ENCODE data around the gene SOD1.

The SOD1 gene

DNA sequence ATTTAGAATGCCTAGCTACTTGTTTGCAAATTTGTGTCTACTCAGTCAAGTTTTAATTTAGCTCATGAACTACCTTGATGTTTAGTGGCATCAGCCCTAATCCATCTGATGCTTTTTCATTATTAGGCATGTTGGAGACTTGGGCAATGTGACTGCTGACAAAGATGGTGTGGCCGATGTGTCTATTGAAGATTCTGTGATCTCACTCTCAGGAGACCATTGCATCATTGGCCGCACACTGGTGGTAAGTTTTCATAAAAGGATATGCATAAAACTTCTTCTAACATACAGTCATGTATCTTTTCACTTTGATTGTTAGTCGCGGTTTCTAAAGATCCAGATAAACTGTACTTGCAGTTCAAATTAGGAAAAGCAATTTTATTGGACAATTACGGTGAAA, 7.6 kb downstream of the SOD1 start:
- DNase-seq (ENCODE audit: extremely low read depth, low read depth), result no peak
- TF ChIP-seq, protein P1, sequence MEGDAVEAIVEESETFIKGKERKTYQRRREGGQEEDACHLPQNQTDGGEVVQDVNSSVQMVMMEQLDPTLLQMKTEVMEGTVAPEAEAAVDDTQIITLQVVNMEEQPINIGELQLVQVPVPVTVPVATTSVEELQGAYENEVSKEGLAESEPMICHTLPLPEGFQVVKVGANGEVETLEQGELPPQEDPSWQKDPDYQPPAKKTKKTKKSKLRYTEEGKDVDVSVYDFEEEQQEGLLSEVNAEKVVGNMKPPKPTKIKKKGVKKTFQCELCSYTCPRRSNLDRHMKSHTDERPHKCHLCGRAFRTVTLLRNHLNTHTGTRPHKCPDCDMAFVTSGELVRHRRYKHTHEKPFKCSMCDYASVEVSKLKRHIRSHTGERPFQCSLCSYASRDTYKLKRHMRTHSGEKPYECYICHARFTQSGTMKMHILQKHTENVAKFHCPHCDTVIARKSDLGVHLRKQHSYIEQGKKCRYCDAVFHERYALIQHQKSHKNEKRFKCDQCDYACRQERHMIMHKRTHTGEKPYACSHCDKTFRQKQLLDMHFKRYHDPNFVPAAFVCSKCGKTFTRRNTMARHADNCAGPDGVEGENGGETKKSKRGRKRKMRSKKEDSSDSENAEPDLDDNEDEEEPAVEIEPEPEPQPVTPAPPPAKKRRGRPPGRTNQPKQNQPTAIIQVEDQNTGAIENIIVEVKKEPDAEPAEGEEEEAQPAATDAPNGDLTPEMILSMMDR (IDR thresholded peaks at IDR 0.05; ENCODE audit: low read depth, low read length), result no peak

DNA sequence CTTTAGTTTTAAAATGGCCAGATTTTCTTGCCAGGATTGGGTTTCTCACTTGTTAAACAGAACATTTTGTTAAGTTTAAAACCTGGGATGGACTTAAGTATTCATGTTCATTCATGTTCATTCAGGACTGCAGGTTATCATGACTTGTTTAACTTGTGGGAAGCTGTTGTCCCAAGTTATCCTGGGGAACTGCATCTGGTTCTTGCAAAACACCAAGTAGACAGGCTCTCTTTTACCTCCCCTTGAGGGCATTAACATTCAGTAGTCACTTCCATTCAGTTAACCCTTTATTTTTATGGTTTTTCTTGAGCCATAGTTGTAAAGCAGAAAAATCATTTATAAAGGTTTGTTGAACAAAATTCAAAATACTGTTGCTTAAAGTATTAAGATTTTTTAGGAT, 8.1 kb downstream of the SOD1 start:
- no peak for DNase-seq (ENCODE audit: extremely low read depth, low read depth)

DNA sequence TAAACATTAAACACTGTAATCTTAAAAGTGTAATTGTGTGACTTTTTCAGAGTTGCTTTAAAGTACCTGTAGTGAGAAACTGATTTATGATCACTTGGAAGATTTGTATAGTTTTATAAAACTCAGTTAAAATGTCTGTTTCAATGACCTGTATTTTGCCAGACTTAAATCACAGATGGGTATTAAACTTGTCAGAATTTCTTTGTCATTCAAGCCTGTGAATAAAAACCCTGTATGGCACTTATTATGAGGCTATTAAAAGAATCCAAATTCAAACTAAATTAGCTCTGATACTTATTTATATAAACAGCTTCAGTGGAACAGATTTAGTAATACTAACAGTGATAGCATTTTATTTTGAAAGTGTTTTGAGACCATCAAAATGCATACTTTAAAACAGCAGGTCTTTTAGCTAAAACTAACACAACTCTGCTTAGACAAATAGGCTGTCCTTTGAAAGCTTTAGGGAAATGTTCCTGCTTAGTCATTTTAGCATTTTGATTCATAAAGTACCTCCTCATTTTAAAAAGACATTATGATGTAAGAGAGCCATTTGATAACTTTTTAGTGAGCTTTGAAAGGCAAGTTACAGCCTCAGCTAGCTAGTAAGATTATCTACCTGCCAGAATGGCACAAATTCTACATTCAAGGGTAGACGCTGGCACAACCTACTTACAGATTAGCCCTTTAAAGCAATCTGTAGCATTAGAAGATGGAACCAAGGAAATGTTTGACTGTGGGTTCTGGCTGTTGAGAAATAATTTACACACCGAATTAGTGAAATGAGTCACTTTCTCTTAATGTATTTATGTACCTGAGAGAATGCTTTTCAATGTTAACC, 9.4 kb downstream of the SOD1 start:
- DNase-seq (ENCODE audit: extremely low read depth, low read depth), result no peak

More for the DNA sequence above, 8.1 kb downstream of the SOD1 start:
- TF ChIP-seq, protein P1 (IDR thresholded peaks at IDR 0.05; ENCODE audit: low read depth, low read length), result no peak

DNA sequence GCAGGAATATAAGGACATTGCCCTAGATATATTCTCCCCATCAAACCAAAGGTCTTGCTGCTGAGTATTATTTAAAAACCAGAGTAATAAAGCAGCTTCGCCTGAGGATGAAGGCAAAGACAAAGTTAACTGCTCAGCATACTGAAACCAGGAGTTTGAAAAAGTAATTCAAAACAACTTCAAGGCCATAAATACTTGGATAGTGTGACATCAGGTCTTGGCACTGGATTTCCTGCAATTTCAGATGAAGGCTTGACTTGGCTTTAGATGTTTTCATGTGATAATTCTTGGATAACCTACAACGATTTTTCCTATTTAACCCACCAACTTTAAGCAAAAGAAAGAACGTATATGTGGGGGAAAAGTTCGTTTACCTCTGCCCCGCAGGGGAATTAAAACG, 10.6 kb downstream of the SOD1 start:
- TF ChIP-seq, protein P1 (IDR thresholded peaks at IDR 0.05; ENCODE audit: low read depth, low read length), result no peak
- no peak for DNase-seq (ENCODE audit: extremely low read depth, low read depth)

More for the DNA sequence above, 9.4 kb downstream of the SOD1 start:
- TF ChIP-seq, protein P1 (IDR thresholded peaks at IDR 0.05; ENCODE audit: low read depth, low read length), result no peak

DNA sequence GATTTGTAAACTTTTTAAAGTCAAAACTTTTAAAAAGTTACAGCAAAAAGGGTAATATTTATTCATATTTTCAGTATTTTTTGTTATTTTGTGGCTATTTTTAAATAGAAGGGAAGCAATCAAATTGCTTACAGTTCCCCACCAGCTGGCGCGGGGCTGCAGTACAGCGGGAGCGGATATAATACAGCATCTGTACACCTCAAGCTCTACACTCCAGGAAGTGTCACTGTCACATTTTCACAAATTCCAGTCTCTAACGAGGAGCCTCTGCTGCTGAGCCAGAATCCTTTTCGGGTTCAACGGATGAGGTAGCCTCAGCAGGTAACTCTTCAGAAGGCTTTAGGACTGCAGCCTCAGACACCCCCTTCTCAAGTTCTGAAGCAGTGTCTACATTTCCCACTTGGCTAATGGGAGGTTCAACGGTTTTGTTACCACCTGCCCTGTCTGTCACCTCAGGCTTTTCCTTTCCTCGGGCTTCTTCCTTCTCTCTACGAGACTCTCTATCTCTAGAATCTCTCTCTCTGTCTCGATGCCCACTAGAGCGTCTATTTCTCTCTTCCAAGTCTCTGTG, 11.7 kb downstream of the SOD1 start:
- DNase-seq (ENCODE audit: extremely low read depth, low read depth), result no peak
- TF ChIP-seq, protein P1 (IDR thresholded peaks at IDR 0.05; ENCODE audit: low read depth, low read length), result no peak

DNA sequence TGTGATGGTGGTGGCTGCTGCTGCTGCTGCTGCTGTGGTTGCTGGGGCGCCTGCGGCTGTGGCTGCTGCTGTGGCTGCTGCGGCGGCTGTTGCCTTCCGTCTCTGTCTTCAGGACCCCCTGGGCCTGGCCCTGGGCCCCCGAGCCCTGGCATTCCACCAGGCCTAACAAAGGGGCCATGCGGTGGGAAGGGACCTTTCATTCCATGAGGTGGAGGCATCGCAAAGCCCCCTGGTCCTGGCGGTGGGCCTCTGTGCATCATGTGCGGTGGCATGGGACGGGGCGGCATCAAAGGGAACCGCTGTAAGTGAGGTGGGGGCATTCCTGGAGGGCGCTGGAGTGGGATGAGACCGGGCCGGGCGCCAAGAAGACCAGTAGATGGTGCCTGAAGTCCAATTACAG, 12.4 kb downstream of the SOD1 start:
- DNase-seq (ENCODE audit: extremely low read depth, low read depth), result no peak
- TF ChIP-seq, protein P1 (IDR thresholded peaks at IDR 0.05; ENCODE audit: low read depth, low read length), result no peak

DNA sequence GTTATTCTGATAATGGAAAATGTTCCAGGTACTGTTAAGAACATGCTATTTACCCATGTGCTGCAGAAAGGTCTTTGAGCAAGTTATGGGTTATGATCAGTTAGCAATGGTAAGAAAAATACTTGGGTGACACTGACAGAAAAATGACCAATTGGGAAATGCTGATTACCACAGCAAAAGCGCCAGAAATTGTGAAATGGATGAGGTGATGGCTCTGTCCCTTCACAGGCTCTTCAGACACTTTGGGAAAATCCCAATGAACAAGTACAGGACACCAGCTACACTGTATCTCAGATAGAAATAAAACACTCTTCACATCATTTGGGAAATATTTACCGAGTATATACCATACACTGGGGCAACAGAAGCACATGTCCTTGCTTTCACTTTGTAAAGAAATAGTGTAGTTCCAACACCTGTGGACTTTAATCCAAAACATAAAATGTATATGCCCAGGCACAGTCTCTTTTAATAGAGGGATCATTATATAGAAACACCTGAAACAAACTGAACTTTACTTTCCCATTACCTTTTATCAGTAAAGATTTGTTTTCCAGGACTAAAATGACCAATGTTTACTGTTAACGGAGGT, 13.9 kb downstream of the SOD1 start:
- TF ChIP-seq, protein P1 (IDR thresholded peaks at IDR 0.05; ENCODE audit: low read depth, low read length), result no peak
- no peak for DNase-seq (ENCODE audit: extremely low read depth, low read depth)
